ENCODE results near the gene XDH. TPM values are rescaled to one million over a fixed set of nuclear protein-coding genes. Genes with fewer than 3 reads are reported as not detected.

XDH gene
- total and polyA plus RNA-seq, 3 experiments from 2014 or later = not detected

GRCh38 chr2:31383471-31384153, 30.9 kb downstream of the XDH start:
- DNase-seq = no peak
- peaks cover 0 to 4% of the 10 kb centered on the region in 2 donors for H3K27me3 Mint-ChIP-seq
- H3K27ac Mint-ChIP-seq = no peak overlapping the region
- no peaks in the 10 kb centered on the region for H3K9me3 Mint-ChIP-seq
- Histone ChIP-seq H3K4me1 (ENCODE audit: insufficient read depth, low read length) (no peaks in the 10 kb centered on the region), H3K9me3 (ENCODE audit: low read length) (no peaks in the 10 kb centered on the region), H3K27me3 (ENCODE audit: insufficient read depth, low read length, poor library complexity, severe bottlenecking) (no peaks in the 10 kb centered on the region), H3K27ac (ENCODE audit: low read depth, low read length) (no peak overlapping the region), H3K36me3 (ENCODE audit: insufficient read depth, low read length) (no peaks in the 10 kb centered on the region), H3K4me3 (ENCODE audit: low read length) (no peak overlapping the region)
- no peaks in the 10 kb centered on the region for H3K4me1 Mint-ChIP-seq
- POLR2A ChIA-PET = no interaction called here
- CTCF ChIA-PET = no interaction called here
- no peak overlapping the region for H3K4me3 Mint-ChIP-seq
- H3K36me3 Mint-ChIP-seq = no peaks in the 10 kb centered on the region

- peak overlapping the region in 1 of 8 donors; percentile 11 for H3K27ac Mint-ChIP-seq
- CTCF ChIA-PET = no interaction called here
Measured at GRCh38 chr2:31382452-31383120, 32.0 kb downstream of the XDH start.

GRCh38 chr2:31381601-31382000, 32.9 kb downstream of the XDH start:
- Histone ChIP-seq H3K4me1 (ENCODE audit: insufficient read depth, low read length) (no peaks in the 10 kb centered on the region), H3K27me3 (ENCODE audit: insufficient read depth, low read length, poor library complexity, severe bottlenecking) (no peaks in the 10 kb centered on the region), H3K4me3 (ENCODE audit: low read length) (no peak overlapping the region), H3K27ac (ENCODE audit: low read depth, low read length) (no peak overlapping the region), H3K36me3 (ENCODE audit: insufficient read depth, low read length) (no peaks in the 10 kb centered on the region), H3K9me3 (ENCODE audit: low read length) (no peaks in the 10 kb centered on the region)
- ChIA-PET POLR2A (no interaction called here), CTCF (no interaction called here)
- Mint-ChIP-seq H3K27me3 (peaks cover 4% of the 10 kb centered on the region in 2 donors), H3K9me3 (no peaks in the 10 kb centered on the region), H3K27ac (no peak overlapping the region), H3K4me1 (no peaks in the 10 kb centered on the region), H3K4me3 (no peak overlapping the region), H3K36me3 (no peaks in the 10 kb centered on the region)
- DNase-seq = no peak

More at GRCh38 chr2:31382452-31383120, 32.0 kb downstream of the XDH start:
- no peaks in the 10 kb centered on the region for H3K36me3 ChIP-seq (ENCODE audit: insufficient read depth, low read length)
- POLR2A ChIA-PET = no interaction called here
- no peak for DNase-seq
- no peak overlapping the region for H3K27ac ChIP-seq (ENCODE audit: low read depth, low read length)
- H3K4me1 Mint-ChIP-seq = no peaks in the 10 kb centered on the region
- H3K4me3 ChIP-seq (ENCODE audit: low read length) = no peak overlapping the region
- H3K9me3 Mint-ChIP-seq = no peaks in the 10 kb centered on the region
- no peak overlapping the region for H3K4me3 Mint-ChIP-seq
- H3K27me3 Mint-ChIP-seq = peaks cover 2 to 4% of the 10 kb centered on the region in 2 donors
- no peaks in the 10 kb centered on the region for H3K27me3 ChIP-seq (ENCODE audit: insufficient read depth, low read length, poor library complexity, severe bottlenecking)
- no peaks in the 10 kb centered on the region for H3K36me3 Mint-ChIP-seq
- H3K9me3 ChIP-seq (ENCODE audit: low read length) = no peaks in the 10 kb centered on the region
- H3K4me1 ChIP-seq (ENCODE audit: insufficient read depth, low read length) = no peaks in the 10 kb centered on the region

- Mint-ChIP-seq H3K9me3 (no peaks in the 10 kb centered on the region), H3K36me3 (no peaks in the 10 kb centered on the region), H3K4me3 (no peak overlapping the region), H3K4me1 (no peaks in the 10 kb centered on the region), H3K27me3 (peaks cover 4% of the 10 kb centered on the region in 2 donors), H3K27ac (no peak overlapping the region)
- POLR2A ChIA-PET = no interaction called here
- CTCF ChIA-PET = no interaction called here
- DNase-seq = no peak
- Histone ChIP-seq H3K9me3 (ENCODE audit: low read length) (no peaks in the 10 kb centered on the region), H3K27me3 (ENCODE audit: insufficient read depth, low read length, poor library complexity, severe bottlenecking) (no peaks in the 10 kb centered on the region), H3K4me3 (ENCODE audit: low read length) (no peak overlapping the region), H3K4me1 (ENCODE audit: insufficient read depth, low read length) (no peaks in the 10 kb centered on the region), H3K27ac (ENCODE audit: low read depth, low read length) (no peak overlapping the region), H3K36me3 (ENCODE audit: insufficient read depth, low read length) (no peaks in the 10 kb centered on the region)
Measured at GRCh38 chr2:31380243-31380642, 34.3 kb downstream of the XDH start.

GRCh38 chr2:31379747-31380146, 34.8 kb downstream of the XDH start:
- peaks cover 4% of the 10 kb centered on the region in 2 donors for H3K27me3 Mint-ChIP-seq
- POLR2A ChIA-PET = no interaction called here
- DNase-seq = no peak
- no peak overlapping the region for H3K4me3 Mint-ChIP-seq
- Histone ChIP-seq H3K4me3 (ENCODE audit: low read length) (no peak overlapping the region), H3K27ac (ENCODE audit: low read depth, low read length) (no peak overlapping the region), H3K27me3 (ENCODE audit: insufficient read depth, low read length, poor library complexity, severe bottlenecking) (no peaks in the 10 kb centered on the region), H3K9me3 (ENCODE audit: low read length) (no peaks in the 10 kb centered on the region), H3K4me1 (ENCODE audit: insufficient read depth, low read length) (no peaks in the 10 kb centered on the region), H3K36me3 (ENCODE audit: insufficient read depth, low read length) (no peaks in the 10 kb centered on the region)
- no peaks in the 10 kb centered on the region for H3K36me3 Mint-ChIP-seq
- H3K27ac Mint-ChIP-seq = no peak overlapping the region
- no peaks in the 10 kb centered on the region for H3K4me1 Mint-ChIP-seq
- no peaks in the 10 kb centered on the region for H3K9me3 Mint-ChIP-seq
- CTCF ChIA-PET = no interaction called here

- Histone ChIP-seq H3K36me3 (ENCODE audit: insufficient read depth, low read length) (no peaks in the 10 kb centered on the region), H3K4me3 (ENCODE audit: low read length) (no peak overlapping the region), H3K27me3 (ENCODE audit: insufficient read depth, low read length, poor library complexity, severe bottlenecking) (no peaks in the 10 kb centered on the region), H3K27ac (ENCODE audit: low read depth, low read length) (no peak overlapping the region), H3K9me3 (ENCODE audit: low read length) (no peaks in the 10 kb centered on the region), H3K4me1 (ENCODE audit: insufficient read depth, low read length) (no peaks in the 10 kb centered on the region)
- Mint-ChIP-seq H3K9me3 (no peaks in the 10 kb centered on the region), H3K27me3 (peaks cover 4% of the 10 kb centered on the region in 2 donors), H3K27ac (no peak overlapping the region), H3K36me3 (no peaks in the 10 kb centered on the region), H3K4me1 (no peaks in the 10 kb centered on the region), H3K4me3 (no peak overlapping the region)
- CTCF ChIA-PET = no interaction called here
- POLR2A ChIA-PET = no interaction called here
- DNase-seq = no peak
Measured at GRCh38 chr2:31378791-31379501, 35.6 kb downstream of the XDH start.

GRCh38 chr2:31378389-31378788, 36.2 kb downstream of the XDH start:
- H3K27ac ChIP-seq (ENCODE audit: low read depth, low read length) = no peak overlapping the region
- no peak overlapping the region for H3K27ac Mint-ChIP-seq
- no peaks in the 10 kb centered on the region for H3K4me1 Mint-ChIP-seq
- H3K4me3 Mint-ChIP-seq = no peak overlapping the region
- no peak overlapping the region for H3K4me3 ChIP-seq (ENCODE audit: low read length)
- H3K4me1 ChIP-seq (ENCODE audit: insufficient read depth, low read length) = no peaks in the 10 kb centered on the region
- POLR2A ChIA-PET = no interaction called here
- no peaks in the 10 kb centered on the region for H3K36me3 ChIP-seq (ENCODE audit: insufficient read depth, low read length)
- no peaks in the 10 kb centered on the region for H3K27me3 ChIP-seq (ENCODE audit: insufficient read depth, low read length, poor library complexity, severe bottlenecking)
- CTCF ChIA-PET = no interaction called here
- H3K27me3 Mint-ChIP-seq = peaks cover 4% of the 10 kb centered on the region in 2 donors
- no peak for DNase-seq
- H3K9me3 ChIP-seq (ENCODE audit: low read length) = no peaks in the 10 kb centered on the region
- H3K9me3 Mint-ChIP-seq = no peaks in the 10 kb centered on the region
- H3K36me3 Mint-ChIP-seq = no peaks in the 10 kb centered on the region

GRCh38 chr2:31373127-31373526, 41.4 kb downstream of the XDH start:
- ChIA-PET POLR2A (no interaction called here), CTCF (no interaction called here)
- Mint-ChIP-seq H3K9me3 (no peaks in the 10 kb centered on the region), H3K27ac (no peak overlapping the region), H3K36me3 (no peaks in the 10 kb centered on the region), H3K4me3 (no peak overlapping the region), H3K27me3 (peaks cover 0 to 3% of the 10 kb centered on the region in 2 donors), H3K4me1 (no peaks in the 10 kb centered on the region)
- H3K9me3 ChIP-seq (ENCODE audit: low read length) = no peaks in the 10 kb centered on the region
- no peaks in the 10 kb centered on the region for H3K36me3 ChIP-seq (ENCODE audit: insufficient read depth, low read length)
- H3K27ac ChIP-seq (ENCODE audit: low read depth, low read length) = no peak overlapping the region
- H3K4me1 ChIP-seq (ENCODE audit: insufficient read depth, low read length) = no peaks in the 10 kb centered on the region
- no peaks in the 10 kb centered on the region for H3K27me3 ChIP-seq (ENCODE audit: insufficient read depth, low read length, poor library complexity, severe bottlenecking)
- H3K4me3 ChIP-seq (ENCODE audit: low read length) = no peak overlapping the region
- DNase-seq = no peak
